HFF-Myc (cell line): ENCODE results near the gene ESYT1.

Experiments used
- DNase-seq: peaks from one replicate; pipeline ENCODE4 v3.0.0-alpha.2; 2011; ENCODE audit warnings: low read depth; ENCODE audit errors: extremely low read depth
- H3K4me3 ChIP-seq: replicated peaks from 2 replicates; pipeline ENCODE4 v1.5.1; 2011; ENCODE audit warnings: low read depth, mild to moderate bottlenecking, control low read depth, low read length
- TF ChIP-seq, protein P1 (sequence below): IDR thresholded peaks from 2 replicates; pipeline ENCODE4 v1.5.1; 2012; ENCODE audit warnings: mild to moderate bottlenecking, low read depth, low read length, control low read depth; ENCODE audit errors: missing control alignments

Gene ESYT1

GRCh38 chr12:56087220-56087619 lies 40.8 kb upstream of the ESYT1 start:
- no peak overlapping the region for H3K4me3 ChIP-seq
- no peak for DNase-seq
- TF ChIP-seq, protein P1, sequence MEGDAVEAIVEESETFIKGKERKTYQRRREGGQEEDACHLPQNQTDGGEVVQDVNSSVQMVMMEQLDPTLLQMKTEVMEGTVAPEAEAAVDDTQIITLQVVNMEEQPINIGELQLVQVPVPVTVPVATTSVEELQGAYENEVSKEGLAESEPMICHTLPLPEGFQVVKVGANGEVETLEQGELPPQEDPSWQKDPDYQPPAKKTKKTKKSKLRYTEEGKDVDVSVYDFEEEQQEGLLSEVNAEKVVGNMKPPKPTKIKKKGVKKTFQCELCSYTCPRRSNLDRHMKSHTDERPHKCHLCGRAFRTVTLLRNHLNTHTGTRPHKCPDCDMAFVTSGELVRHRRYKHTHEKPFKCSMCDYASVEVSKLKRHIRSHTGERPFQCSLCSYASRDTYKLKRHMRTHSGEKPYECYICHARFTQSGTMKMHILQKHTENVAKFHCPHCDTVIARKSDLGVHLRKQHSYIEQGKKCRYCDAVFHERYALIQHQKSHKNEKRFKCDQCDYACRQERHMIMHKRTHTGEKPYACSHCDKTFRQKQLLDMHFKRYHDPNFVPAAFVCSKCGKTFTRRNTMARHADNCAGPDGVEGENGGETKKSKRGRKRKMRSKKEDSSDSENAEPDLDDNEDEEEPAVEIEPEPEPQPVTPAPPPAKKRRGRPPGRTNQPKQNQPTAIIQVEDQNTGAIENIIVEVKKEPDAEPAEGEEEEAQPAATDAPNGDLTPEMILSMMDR, result no peak

DNA sequence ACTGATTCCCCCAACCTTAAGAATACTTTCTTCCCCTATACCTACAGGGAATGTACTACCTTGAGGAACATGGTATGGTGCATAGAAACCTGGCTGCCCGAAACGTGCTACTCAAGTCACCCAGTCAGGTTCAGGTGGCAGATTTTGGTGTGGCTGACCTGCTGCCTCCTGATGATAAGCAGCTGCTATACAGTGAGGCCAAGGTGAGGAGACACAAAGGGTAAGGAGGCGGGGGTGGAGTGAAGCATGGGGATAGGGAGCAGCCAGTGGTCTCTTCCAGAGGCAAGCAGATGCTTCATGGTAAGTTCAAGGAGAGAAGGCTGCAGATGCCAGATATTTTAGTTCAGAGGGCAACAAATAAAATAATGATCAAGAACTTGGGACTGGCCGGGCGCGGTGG lies 30.3 kb upstream of the ESYT1 start:
- DNase-seq, result no peak
- H3K4me3 ChIP-seq, result no peak overlapping the region
- TF ChIP-seq, protein P1, result no peak

DNA sequence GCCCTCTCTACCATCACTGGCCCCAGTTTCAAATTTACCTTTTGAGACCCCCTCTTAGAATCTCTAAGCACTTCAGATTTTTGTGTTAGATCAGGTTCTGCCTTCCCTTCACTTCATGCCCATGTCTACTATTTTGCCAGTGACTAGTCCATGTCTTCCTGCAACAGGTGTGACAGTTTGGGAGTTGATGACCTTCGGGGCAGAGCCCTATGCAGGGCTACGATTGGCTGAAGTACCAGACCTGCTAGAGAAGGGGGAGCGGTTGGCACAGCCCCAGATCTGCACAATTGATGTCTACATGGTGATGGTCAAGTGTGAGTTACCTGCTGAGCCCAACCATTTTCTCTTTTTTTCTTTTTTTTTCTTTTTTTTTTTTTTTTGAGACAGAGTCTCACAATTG lies 29.5 kb upstream of the ESYT1 start:
- no peak overlapping the region for H3K4me3 ChIP-seq
- no peak for DNase-seq
- TF ChIP-seq, protein P1, result no peak

- TF ChIP-seq, protein P1, result no peak
- no peak for DNase-seq
- H3K4me3 ChIP-seq, result no peak overlapping the region
Observed at GRCh38 chr12:56099787-56100186, 28.3 kb upstream of the ESYT1 start.

- DNase-seq, result no peak
- H3K4me3 ChIP-seq, result no peak overlapping the region
- TF ChIP-seq, protein P1, result no peak
Observed at GRCh38 chr12:56101045-56101444, 27.0 kb upstream of the ESYT1 start.

DNA sequence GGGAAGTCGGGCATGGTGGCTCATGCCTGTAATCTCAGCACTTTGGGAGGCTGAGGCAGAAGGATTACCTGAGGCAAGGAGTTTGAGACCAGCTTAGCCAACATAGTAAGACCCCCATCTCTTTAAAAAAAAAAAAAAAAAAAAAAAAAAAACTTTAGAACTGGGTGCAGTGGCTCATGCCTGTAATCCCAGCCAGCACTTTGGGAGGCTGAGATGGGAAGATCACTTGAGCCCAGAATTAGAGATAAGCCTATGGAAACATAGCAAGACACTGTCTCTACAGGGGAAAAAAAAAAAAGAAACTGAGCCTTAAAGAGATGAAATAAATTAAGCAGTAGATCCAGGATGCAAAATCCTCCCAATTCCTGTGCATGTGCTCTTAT lies 25.4 kb upstream of the ESYT1 start:
- no peak overlapping the region for H3K4me3 ChIP-seq
- TF ChIP-seq, protein P1, result no peak
- DNase-seq, result no peak

GRCh38 chr12:56103066-56103711 lies 24.9 kb upstream of the ESYT1 start:
- DNase-seq, result no peak
- TF ChIP-seq, protein P1, result no peak

More at GRCh38 chr12:56103066-56103711, 24.9 kb upstream of the ESYT1 start:
- peak overlapping the region; percentile 91 for H3K4me3 ChIP-seq
